GM23248 (cell line): ENCODE results near the gene PFKP. TPM values are rescaled to one million over a fixed set of nuclear protein-coding genes. Genes with fewer than 3 reads are reported as not detected.

Source experiments
- DNase-seq: peaks from one replicate; pipeline ENCODE4 v3.0.0-alpha.2; 2015
- H2AFZ ChIP-seq: fragments of 200-600 bp; sonication (generic); 2 replicates; pipeline ENCODE4 v1.6.1; 2016; ENCODE audit warnings: antibody characterized with exemption
- H3F3A ChIP-seq: fragments of 200-600 bp; sonication (generic); 2 replicates; pipeline ENCODE4 v1.6.1; 2016; ENCODE audit warnings: mild to moderate bottlenecking, antibody characterized with exemption, mixed run types; ENCODE audit not compliant: insufficient read depth
- H3K27ac ChIP-seq: fragments of 200-600 bp; sonication (generic); 2 replicates; pipeline ENCODE4 v1.5.1; 2016; ENCODE audit warnings: mild to moderate bottlenecking
- H3K27me3 ChIP-seq: fragments of 200-600 bp; sonication (generic); replicated peaks from 2 replicates; pipeline ENCODE4 v1.6.1; 2016; ENCODE audit warnings: mild to moderate bottlenecking; ENCODE audit not compliant: insufficient read depth
- H3K36me3 ChIP-seq: fragments of 200-600 bp; sonication (generic); 2 replicates; pipeline ENCODE4 v1.6.1; 2016; ENCODE audit warnings: low read depth, mild to moderate bottlenecking
- H3K4me1 ChIP-seq: fragments of 200-600 bp; sonication (generic); 2 replicates; pipeline ENCODE4 v1.6.1; 2016; ENCODE audit warnings: mild to moderate bottlenecking; ENCODE audit not compliant: insufficient read depth
- H3K4me2 ChIP-seq: fragments of 200-600 bp; sonication (generic); one replicate; pipeline ENCODE4 v1.6.1; 2016; ENCODE audit warnings: mild to moderate bottlenecking; ENCODE audit not compliant: unreplicated experiment
- H3K4me3 ChIP-seq: fragments of 200-600 bp; sonication (generic); 2 replicates; pipeline ENCODE4 v1.5.1; 2016; ENCODE audit warnings: mild to moderate bottlenecking
- H3K79me2 ChIP-seq: fragments of 200-600 bp; sonication (generic); 2 replicates; pipeline ENCODE4 v1.6.1; 2016; ENCODE audit warnings: mild to moderate bottlenecking; ENCODE audit not compliant: insufficient read depth
- H3K9ac ChIP-seq: fragments of 200-600 bp; sonication (generic); 2 replicates; pipeline ENCODE4 v1.6.1; 2016; ENCODE audit warnings: mild to moderate bottlenecking
- H3K9me2 ChIP-seq: fragments of 200-600 bp; sonication (generic); 2 replicates; pipeline ENCODE4 v1.6.1; 2016; ENCODE audit warnings: mixed run types, mild to moderate bottlenecking, moderate library complexity; ENCODE audit not compliant: insufficient read depth
- H3K9me3 ChIP-seq: fragments of 200-600 bp; sonication (generic); one replicate; pipeline ENCODE4 v1.6.1; 2017; ENCODE audit warnings: low read depth
- H4K20me1 ChIP-seq: fragments of 200-600 bp; sonication (generic); 2 replicates; pipeline ENCODE4 v1.6.0; 2016; ENCODE audit not compliant: insufficient read depth
- EZH2 ChIP-seq: fragments of 200-600 bp; sonication (generic); IDR thresholded peaks from 2 replicates; pipeline ENCODE4 v1.6.1; 2018; ENCODE audit warnings: antibody characterized with exemption, mild to moderate bottlenecking; ENCODE audit not compliant: insufficient read depth, poor library complexity, severe bottlenecking
- EZH2phosphoT487 ChIP-seq: fragments of 200-600 bp; sonication (generic); IDR thresholded peaks from 2 replicates; pipeline ENCODE4 v1.6.1; 2018; ENCODE audit warnings: antibody characterized with exemption, moderate library complexity, mild to moderate bottlenecking, low read depth; ENCODE audit not compliant: insufficient read depth
- WGBS, 2 experiments: methylation state at CpG; one replicate each; pipeline ENCODE4 v1.1.6; 2015 to 2017; ENCODE audit warnings: low lambda C conversion rate in 2 of 2, low coverage in 1 of 2; ENCODE audit errors: missing lambda C conversion rate in 2 of 2; 5-methylcytosine and 5-hydroxymethylcytosine counted together
- in situ Hi-C: fragments of 300-500 bp; cut with MboI; formaldehyde crosslinking; loops from 2 replicates; pipeline ENCODE4 v1.15.0; 2020
- polyA plus RNA-seq: library from polyadenylated mRNA; unstranded; fragments of >200 nt; fragmentation: Nextera tagmentation; extraction: Ambion mirVana; gene quantifications from 2 replicates; pipeline ENCODE4 v1.2.1, GENCODE V29; 2016
- total RNA-seq: library from RNA; depleted of rRNA; stranded (reverse); fragments of >200 nt; shearing (Covaris generic); gene quantifications from 2 replicates; pipeline ENCODE4 v1.2.3, GENCODE V29; 2014

Gene PFKP
- total and polyA plus RNA-seq, 2 experiments from 2014 or later = 133 to 159 TPM

DNA sequence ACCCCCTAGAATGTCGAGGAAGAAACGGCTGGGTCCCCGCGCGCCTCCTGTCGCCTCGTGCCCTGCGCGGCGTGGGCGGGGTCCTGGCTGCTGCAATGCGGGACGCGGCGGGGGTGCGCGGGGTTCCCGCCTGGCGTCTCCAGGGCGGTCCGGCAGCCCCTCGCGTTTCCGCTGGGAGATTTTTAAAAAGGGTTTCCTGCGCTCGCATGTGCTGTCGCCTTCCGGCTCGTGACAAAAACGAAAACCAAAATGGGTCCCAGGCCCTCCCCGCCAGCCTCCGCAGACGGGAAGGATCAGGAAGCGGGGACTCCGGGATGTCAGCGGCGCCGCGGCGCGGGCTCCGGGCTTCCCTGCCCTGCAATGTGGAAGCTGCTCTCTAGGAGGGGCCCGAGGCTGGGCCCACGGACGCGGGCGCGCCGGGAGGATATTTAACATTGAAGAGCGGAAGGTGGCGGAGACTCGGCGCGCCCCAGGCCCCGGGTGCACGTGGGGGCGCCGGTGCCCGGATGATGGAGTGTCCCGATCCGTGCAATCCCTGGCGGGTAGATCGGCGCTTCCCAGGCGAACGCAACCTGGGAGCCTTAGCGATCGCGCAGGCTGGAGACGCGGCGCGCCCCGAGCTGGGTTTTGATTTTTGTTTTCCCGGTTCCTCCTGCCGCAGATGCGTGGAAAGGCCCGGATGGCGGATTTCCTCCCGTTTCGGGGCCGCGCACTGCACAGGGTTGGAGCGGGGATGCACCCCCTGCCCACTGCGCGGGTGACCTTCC is 1.0 kb downstream of the PFKP start:
- Histone ChIP-seq H3K4me2 (peak overlapping the region; percentile 77), H3K9ac (peak overlapping the region; percentile 81), H3K79me2 (peaks cover 48% of the 10 kb centered on the region), H3K27me3 (no peaks in the 10 kb centered on the region), H2AFZ (peak overlapping the region; percentile 74), H3K9me2 (no peaks in the 10 kb centered on the region), H3K27ac (peak overlapping the region; percentile 30), H3K36me3 (peaks cover 6% of the 10 kb centered on the region; the same call in 1 of the 2 replicates), H4K20me1 (0 out of 2 replicates have a peak, but pooled peaks cover 6% of the 10 kb centered on the region), H3K4me1 (peaks cover 17% of the 10 kb centered on the region; the same call in 1 of the 2 replicates), H3K9me3 (no peaks in the 10 kb centered on the region), H3K4me3 (peak overlapping the region; percentile 83), H3F3A (peaks cover 4% of the 10 kb centered on the region; the same call in 1 of the 2 replicates)
- TF ChIP-seq EZH2phosphoT487 = no peak
- no peak for TF ChIP-seq EZH2
- in situ Hi-C loops = no loop called here
- 1 to 2% methylated on average over 65 to 84 of the region's 86 CpGs for WGBS, 2 experiments
- peak; percentile 80 for DNase-seq

DNA sequence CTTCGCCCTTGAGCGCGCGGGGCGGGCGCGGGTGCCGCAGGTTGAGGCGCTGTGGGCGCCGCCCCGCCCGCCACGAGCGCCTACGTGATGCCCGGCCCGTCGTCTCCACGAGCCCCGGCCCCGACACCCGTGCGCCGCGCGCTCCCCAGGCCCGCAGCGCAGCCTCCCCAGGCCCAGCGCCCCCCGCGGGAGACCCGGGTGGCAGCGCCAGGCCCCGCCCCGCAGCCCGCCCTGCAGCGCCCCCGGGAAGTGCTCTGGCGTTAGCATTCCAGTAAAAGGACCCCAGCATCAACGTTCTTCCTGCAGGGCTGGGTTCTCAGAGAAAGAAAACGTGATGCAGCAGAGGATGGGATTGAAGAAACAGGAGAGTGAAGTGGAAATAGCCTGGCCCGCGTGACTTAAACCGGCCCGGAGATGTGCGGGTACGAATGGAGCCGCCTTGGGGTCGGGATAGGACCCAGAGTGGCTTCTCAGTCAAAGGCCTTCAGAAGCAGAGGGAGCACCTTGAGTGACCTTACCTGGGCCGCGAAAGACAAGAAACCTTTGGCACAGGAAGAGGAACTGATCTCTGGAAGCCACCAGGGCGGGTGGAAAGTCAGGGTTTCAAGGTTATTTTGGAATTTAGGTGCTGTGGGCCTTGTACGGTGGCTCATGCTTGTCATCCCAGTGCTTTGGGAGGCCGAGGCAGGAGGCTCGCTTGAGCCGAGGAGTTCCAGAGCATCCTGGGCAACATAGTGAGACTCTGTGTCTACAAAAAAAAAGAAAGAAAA is 1.8 kb downstream of the PFKP start:
- Histone ChIP-seq H3K4me1 (peaks cover 17% of the 10 kb centered on the region; the same call in 1 of the 2 replicates), H3K9me2 (no peaks in the 10 kb centered on the region), H3K9ac (peak overlapping the region; percentile 81), H3K27me3 (no peaks in the 10 kb centered on the region), H3K79me2 (peaks cover 56% of the 10 kb centered on the region), H3K36me3 (peaks cover 6% of the 10 kb centered on the region; the same call in 1 of the 2 replicates), H3K4me2 (peak overlapping the region; percentile 77), H3K27ac (peak overlapping the region; percentile 30; the same call in 1 of the 2 replicates), H2AFZ (peak overlapping the region; percentile 74), H4K20me1 (0 out of 2 replicates have a peak, but pooled peaks cover 6% of the 10 kb centered on the region), H3K4me3 (peak overlapping the region; percentile 83), H3K9me3 (no peaks in the 10 kb centered on the region), H3F3A (peaks cover 4% of the 10 kb centered on the region; the same call in 1 of the 2 replicates)
- whole genome bisulfite sequencing, 2 experiments = 11 to 12% methylated on average over 38 to 57 of the region's 57 CpGs
- in situ Hi-C loops = no loop called here
- DNase-seq = peak; percentile 42
- no peak for TF ChIP-seq EZH2
- TF ChIP-seq EZH2phosphoT487 = no peak

DNA sequence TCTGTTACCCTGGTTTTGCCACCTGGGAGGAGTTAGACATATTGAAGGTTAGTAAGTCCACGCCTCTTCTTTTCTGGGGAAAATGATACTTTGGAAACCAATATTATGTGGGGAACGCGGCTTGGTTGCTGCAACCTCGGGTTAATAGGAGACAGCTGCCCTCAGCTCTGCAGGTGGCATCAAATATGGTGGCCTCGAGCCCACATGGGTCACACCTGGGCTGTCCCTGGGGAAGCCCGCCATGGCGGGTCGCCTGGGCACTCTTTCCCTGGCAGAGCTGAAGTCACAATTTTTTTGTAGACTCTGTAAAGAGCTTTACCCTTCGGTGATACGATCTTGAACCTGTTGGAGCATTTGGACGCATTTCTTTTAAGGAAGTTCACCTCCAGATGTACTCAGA is 2.5 kb downstream of the PFKP start:
- 98 to 99% methylated on average over 11 of the region's 11 CpGs for WGBS, 2 experiments
- H3K4me2 ChIP-seq = peak overlapping the region; percentile 77
- H3K36me3 ChIP-seq = peaks cover 6% of the 10 kb centered on the region; the same call in 1 of the 2 replicates
- no peak overlapping the region for H2AFZ ChIP-seq
- TF ChIP-seq EZH2 (no peak), EZH2phosphoT487 (no peak)
- H3F3A ChIP-seq = peaks cover 4% of the 10 kb centered on the region; the same call in 1 of the 2 replicates
- 0 out of 2 replicates have a peak, but pooled peaks cover 6% of the 10 kb centered on the region for H4K20me1 ChIP-seq
- peak overlapping the region; percentile 81; the same call in 1 of the 2 replicates for H3K9ac ChIP-seq
- peak overlapping the region; percentile 83 for H3K4me3 ChIP-seq
- H3K9me3 ChIP-seq = no peaks in the 10 kb centered on the region
- H3K4me1 ChIP-seq = peaks cover 17% of the 10 kb centered on the region; the same call in 1 of the 2 replicates
- DNase-seq = no peak
- H3K27ac ChIP-seq = no peak overlapping the region
- in situ Hi-C loops = no loop called here
- no peaks in the 10 kb centered on the region for H3K9me2 ChIP-seq
- H3K79me2 ChIP-seq = peaks cover 63% of the 10 kb centered on the region
- no peaks in the 10 kb centered on the region for H3K27me3 ChIP-seq
